ENCODE measurements around the gene PROKR2.

The PROKR2 gene

DNA sequence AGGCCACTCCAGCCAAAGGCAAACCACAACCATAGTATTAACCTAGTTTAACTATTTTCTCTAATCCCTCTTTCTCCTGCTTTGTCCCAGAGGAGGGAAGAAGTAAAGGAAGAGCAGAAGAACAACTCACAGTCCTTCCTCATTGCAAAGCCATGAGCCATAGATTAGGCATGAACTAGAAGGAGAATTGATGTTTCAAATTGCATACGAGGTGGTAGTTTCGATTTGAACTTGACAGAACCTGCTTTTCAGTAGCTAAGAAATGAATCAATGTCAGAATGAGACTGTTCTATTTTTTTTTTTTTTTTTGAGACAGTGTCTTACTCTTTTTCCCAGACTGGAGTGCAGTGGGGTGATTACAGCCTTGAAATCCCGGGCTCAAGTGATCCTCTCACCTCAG lies 48.3 kb downstream of the PROKR2 start:
- no peak overlapping the region for H3K4me3 ChIP-seq (replicated peaks; ENCODE audit: insufficient read depth, low read length)
- H3K27me3 ChIP-seq (ENCODE audit: insufficient read depth, poor library complexity, severe bottlenecking), result peaks cover 3% of the 10 kb centered on the region
- no peak for DNase-seq (ENCODE audit: low read depth in 1 of 2, low spot score in 1 of 2)
- TF ChIP-seq GABPA (IDR thresholded peaks at IDR 0.05; ENCODE audit: low read depth), result no peak
- no peak overlapping the region for H3K27ac ChIP-seq (replicated peaks)

DNA sequence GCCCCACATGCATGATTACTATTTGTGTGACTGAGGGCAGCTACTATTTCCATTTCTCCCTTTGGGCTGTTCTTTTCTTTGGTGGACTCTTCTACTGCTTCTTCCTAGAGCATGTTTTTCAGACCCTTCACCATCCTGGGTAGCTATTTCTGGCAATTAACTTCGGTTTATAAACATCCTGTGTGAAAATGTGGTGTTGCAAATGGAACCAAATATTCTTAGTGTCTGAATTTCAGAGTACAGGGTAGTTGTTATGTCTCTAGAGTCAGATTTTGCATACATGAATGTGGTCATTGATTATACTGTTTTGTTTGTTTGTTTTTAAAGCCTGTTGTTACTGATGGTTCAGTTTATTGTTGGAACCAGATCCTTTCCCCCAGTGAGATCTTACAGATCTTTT lies 49.7 kb downstream of the PROKR2 start:
- H3K27ac ChIP-seq (replicated peaks), result no peak overlapping the region
- DNase-seq (ENCODE audit: low read depth in 1 of 2, low spot score in 1 of 2), result no peak
- no peak overlapping the region for H3K4me3 ChIP-seq (replicated peaks; ENCODE audit: insufficient read depth, low read length)
- no peaks in the 10 kb centered on the region for H3K27me3 ChIP-seq (ENCODE audit: insufficient read depth, poor library complexity, severe bottlenecking)
- TF ChIP-seq SPI1 (IDR thresholded peaks at IDR 0.05; ENCODE audit: borderline replicate concordance, low read depth) (no peak), POLR2AphosphoS5 (IDR thresholded peaks at IDR 0.05; ENCODE audit: low read depth) (no peak), GABPA (IDR thresholded peaks at IDR 0.05; ENCODE audit: low read depth) (no peak), REST (IDR thresholded peaks at IDR 0.05; ENCODE audit: insufficient replicate concordance, low read depth) (no peak)
- TF ChIP-seq, protein P1, sequence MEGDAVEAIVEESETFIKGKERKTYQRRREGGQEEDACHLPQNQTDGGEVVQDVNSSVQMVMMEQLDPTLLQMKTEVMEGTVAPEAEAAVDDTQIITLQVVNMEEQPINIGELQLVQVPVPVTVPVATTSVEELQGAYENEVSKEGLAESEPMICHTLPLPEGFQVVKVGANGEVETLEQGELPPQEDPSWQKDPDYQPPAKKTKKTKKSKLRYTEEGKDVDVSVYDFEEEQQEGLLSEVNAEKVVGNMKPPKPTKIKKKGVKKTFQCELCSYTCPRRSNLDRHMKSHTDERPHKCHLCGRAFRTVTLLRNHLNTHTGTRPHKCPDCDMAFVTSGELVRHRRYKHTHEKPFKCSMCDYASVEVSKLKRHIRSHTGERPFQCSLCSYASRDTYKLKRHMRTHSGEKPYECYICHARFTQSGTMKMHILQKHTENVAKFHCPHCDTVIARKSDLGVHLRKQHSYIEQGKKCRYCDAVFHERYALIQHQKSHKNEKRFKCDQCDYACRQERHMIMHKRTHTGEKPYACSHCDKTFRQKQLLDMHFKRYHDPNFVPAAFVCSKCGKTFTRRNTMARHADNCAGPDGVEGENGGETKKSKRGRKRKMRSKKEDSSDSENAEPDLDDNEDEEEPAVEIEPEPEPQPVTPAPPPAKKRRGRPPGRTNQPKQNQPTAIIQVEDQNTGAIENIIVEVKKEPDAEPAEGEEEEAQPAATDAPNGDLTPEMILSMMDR (IDR thresholded peaks at IDR 0.05; ENCODE audit: insufficient read depth, low read length), result no peak
